Measurements from ENCODE around the gene KTN1. TPM values are rescaled to one million over a fixed set of nuclear protein-coding genes. Genes with fewer than 3 reads are reported as not detected.

The KTN1 gene
- total RNA-seq, 1 experiment from 2014 or later: 138 TPM

DNA sequence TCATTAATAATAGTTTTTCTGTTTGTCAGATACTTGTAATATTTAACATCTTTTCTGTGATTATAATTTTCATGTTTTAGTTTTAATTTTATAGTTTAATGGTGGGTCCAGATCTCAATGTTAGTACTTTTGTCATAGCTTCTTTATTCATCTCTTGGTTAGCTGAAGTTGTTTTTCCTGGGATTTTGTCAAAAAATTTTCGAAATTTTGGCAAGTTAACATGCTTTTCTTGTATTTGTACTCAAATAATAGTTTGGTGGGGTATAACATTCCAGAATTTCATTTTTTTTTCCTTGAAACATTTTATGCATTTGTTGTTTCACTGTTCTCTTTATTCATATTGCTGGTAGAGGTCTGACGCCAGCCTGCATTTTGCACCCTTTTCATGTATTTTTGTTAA, 45.5 kb downstream of the KTN1 start:
- ChIA-PET POLR2A (no interaction called here), CTCF (no interaction called here)
- no peaks in the 10 kb centered on the region for H3K4me1 Mint-ChIP-seq (ENCODE audit: low read depth, unreplicated experiment)
- no TSS peak for BruUV-seq (replicated peaks)
- H3K36me3 Mint-ChIP-seq (ENCODE audit: insufficient read depth, unreplicated experiment): peaks cover 67% of the 10 kb centered on the region
- no peak overlapping the region for H3K4me3 Mint-ChIP-seq (ENCODE audit: unreplicated experiment)
- intact Hi-C loops (cut with micrococcal nuclease; ENCODE audit: unreplicated experiment): no loop called here
- H3K27ac Mint-ChIP-seq (ENCODE audit: unreplicated experiment): no peak overlapping the region
- H3K27me3 Mint-ChIP-seq (ENCODE audit: insufficient read depth, unreplicated experiment): no peaks in the 10 kb centered on the region
- no peak overlapping the region for H3K4me3 ChIP-seq (ENCODE audit: low read depth, low read length)
- peaks cover under 1% of the 10 kb centered on the region; the same call in 1 of the 2 replicates for H3K9me3 ChIP-seq
- peaks cover 8% of the 10 kb centered on the region for H3K9me3 Mint-ChIP-seq (ENCODE audit: unreplicated experiment)
- H3K36me3 ChIP-seq (ENCODE audit: control insufficient read depth, insufficient read depth, low read length): peaks cover under 1% of the 10 kb centered on the region
- no peaks in the 10 kb centered on the region for H3K27me3 ChIP-seq (replicated peaks; ENCODE audit: control insufficient read depth, insufficient read depth, low read length)
- TF ChIP-seq, protein P1, sequence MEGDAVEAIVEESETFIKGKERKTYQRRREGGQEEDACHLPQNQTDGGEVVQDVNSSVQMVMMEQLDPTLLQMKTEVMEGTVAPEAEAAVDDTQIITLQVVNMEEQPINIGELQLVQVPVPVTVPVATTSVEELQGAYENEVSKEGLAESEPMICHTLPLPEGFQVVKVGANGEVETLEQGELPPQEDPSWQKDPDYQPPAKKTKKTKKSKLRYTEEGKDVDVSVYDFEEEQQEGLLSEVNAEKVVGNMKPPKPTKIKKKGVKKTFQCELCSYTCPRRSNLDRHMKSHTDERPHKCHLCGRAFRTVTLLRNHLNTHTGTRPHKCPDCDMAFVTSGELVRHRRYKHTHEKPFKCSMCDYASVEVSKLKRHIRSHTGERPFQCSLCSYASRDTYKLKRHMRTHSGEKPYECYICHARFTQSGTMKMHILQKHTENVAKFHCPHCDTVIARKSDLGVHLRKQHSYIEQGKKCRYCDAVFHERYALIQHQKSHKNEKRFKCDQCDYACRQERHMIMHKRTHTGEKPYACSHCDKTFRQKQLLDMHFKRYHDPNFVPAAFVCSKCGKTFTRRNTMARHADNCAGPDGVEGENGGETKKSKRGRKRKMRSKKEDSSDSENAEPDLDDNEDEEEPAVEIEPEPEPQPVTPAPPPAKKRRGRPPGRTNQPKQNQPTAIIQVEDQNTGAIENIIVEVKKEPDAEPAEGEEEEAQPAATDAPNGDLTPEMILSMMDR (IDR thresholded peaks at IDR 0.05; ENCODE audit: insufficient read depth in 1 of 2, low read depth in 1 of 2, low read length in 1 of 2, severe bottlenecking in 1 of 2, unreplicated experiment in 1 of 2): no peak
- no peaks in the 10 kb centered on the region for H3K4me1 ChIP-seq
- no peak for DNase-seq

DNA sequence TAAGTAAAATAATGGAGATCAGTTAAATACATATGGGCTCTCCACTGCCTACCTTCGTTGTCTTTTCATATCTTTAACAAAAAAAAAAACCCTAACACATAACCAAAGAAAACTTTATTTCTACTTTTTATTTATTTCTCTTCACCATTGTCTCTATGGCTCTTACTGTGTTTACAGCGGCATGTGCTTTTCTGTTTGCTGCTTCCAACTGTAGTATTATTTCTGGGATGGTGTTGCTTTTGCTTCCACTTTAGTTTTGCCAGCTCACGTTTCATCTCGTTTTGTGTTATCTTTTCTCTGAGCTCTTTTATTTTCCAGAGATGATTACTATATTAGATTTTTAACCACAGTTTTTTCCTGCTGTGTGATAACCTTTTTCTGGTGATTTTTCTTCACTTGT, 46.1 kb downstream of the KTN1 start:
- no peaks in the 10 kb centered on the region for H3K36me3 ChIP-seq (ENCODE audit: control insufficient read depth, insufficient read depth, low read length)
- intact Hi-C loops (cut with micrococcal nuclease; ENCODE audit: unreplicated experiment): no loop called here
- H3K4me3 ChIP-seq (ENCODE audit: low read depth, low read length): no peak overlapping the region
- H3K27ac Mint-ChIP-seq (ENCODE audit: unreplicated experiment): no peak overlapping the region
- no peak for DNase-seq
- peaks cover 65% of the 10 kb centered on the region for H3K36me3 Mint-ChIP-seq (ENCODE audit: insufficient read depth, unreplicated experiment)
- H3K4me1 ChIP-seq: no peaks in the 10 kb centered on the region
- H3K4me3 Mint-ChIP-seq (ENCODE audit: unreplicated experiment): no peak overlapping the region
- CTCF ChIA-PET: no interaction called here
- POLR2A ChIA-PET: no interaction called here
- BruUV-seq (replicated peaks): no TSS peak
- TF ChIP-seq, protein P1 (IDR thresholded peaks at IDR 0.05; ENCODE audit: insufficient read depth in 1 of 2, low read depth in 1 of 2, low read length in 1 of 2, severe bottlenecking in 1 of 2, unreplicated experiment in 1 of 2): no peak
- H3K9me3 Mint-ChIP-seq (ENCODE audit: unreplicated experiment): peaks cover 2% of the 10 kb centered on the region
- no peaks in the 10 kb centered on the region for H3K27me3 Mint-ChIP-seq (ENCODE audit: insufficient read depth, unreplicated experiment)
- H3K27me3 ChIP-seq (replicated peaks; ENCODE audit: control insufficient read depth, insufficient read depth, low read length): no peaks in the 10 kb centered on the region
- H3K9me3 ChIP-seq: no peaks in the 10 kb centered on the region
- H3K4me1 Mint-ChIP-seq (ENCODE audit: low read depth, unreplicated experiment): no peaks in the 10 kb centered on the region

DNA sequence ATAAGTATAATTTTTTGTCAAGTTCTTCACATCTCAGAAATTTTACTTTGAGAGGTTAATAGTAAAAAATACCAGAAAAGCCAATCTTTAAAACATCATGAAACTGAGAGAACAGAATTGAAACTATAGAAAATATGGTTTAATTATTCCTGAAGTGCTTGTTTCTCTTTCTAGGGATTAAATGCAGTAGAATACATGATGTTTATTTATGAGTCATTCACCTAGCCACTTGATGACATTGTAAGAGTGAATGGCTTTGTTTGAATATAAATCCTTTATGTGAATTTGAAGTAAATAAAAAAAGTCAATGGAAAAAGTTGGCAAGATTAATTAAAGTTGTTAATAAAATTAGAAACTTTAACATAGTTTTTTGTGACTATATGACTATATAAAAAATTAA, 48.4 kb downstream of the KTN1 start:
- no peaks in the 10 kb centered on the region for H3K36me3 ChIP-seq (ENCODE audit: control insufficient read depth, insufficient read depth, low read length)
- Mint-ChIP-seq H3K36me3 (ENCODE audit: insufficient read depth, unreplicated experiment) (peaks cover 48% of the 10 kb centered on the region), H3K4me1 (ENCODE audit: low read depth, unreplicated experiment) (no peaks in the 10 kb centered on the region), H3K9me3 (ENCODE audit: unreplicated experiment) (no peaks in the 10 kb centered on the region), H3K27me3 (ENCODE audit: insufficient read depth, unreplicated experiment) (no peaks in the 10 kb centered on the region), H3K4me3 (ENCODE audit: unreplicated experiment) (no peak overlapping the region), H3K27ac (ENCODE audit: unreplicated experiment) (no peak overlapping the region)
- no TSS peak for BruUV-seq (replicated peaks)
- H3K27me3 ChIP-seq (replicated peaks; ENCODE audit: control insufficient read depth, insufficient read depth, low read length): no peaks in the 10 kb centered on the region
- CTCF ChIA-PET: no interaction called here
- no peak for DNase-seq
- POLR2A ChIA-PET: no interaction called here
- H3K4me1 ChIP-seq: no peaks in the 10 kb centered on the region
- intact Hi-C loops (cut with micrococcal nuclease; ENCODE audit: unreplicated experiment): no loop called here
- TF ChIP-seq, protein P1 (IDR thresholded peaks at IDR 0.05; ENCODE audit: insufficient read depth in 1 of 2, low read depth in 1 of 2, low read length in 1 of 2, severe bottlenecking in 1 of 2, unreplicated experiment in 1 of 2): no peak
- no peaks in the 10 kb centered on the region for H3K9me3 ChIP-seq
- no peak overlapping the region for H3K4me3 ChIP-seq (ENCODE audit: low read depth, low read length)
